ENCODE measurements around the gene CCDC126. TPM values are rescaled to one million over a fixed set of nuclear protein-coding genes. Genes with fewer than 3 reads are reported as not detected.

CCDC126 gene
- total and polyA plus RNA-seq, 2 of the 8 experiments (the other 6 are each of a cell fraction or from before 2014, with no cell fraction given): 1.4 to 5.3 TPM

- peak overlapping the region; percentile 66; the same call in 1 of the 2 replicates for H3K27ac ChIP-seq (ENCODE audit: low read depth, low read length)
- H3K36me3 ChIP-seq (ENCODE audit: control insufficient read depth in 2 of 4, insufficient read depth in 4 of 4, low read length in 3 of 4): no peaks in the 10 kb centered on the region
- no peak overlapping the region for H3K14ac ChIP-seq (ENCODE audit: insufficient read length)
- H2AFZ ChIP-seq (ENCODE audit: low read length): peak overlapping the region; percentile 16; the same call in 1 of the 2 replicates
- H2BK20ac ChIP-seq (ENCODE audit: low read length): no peak overlapping the region
- FAIRE-seq (no peak), DNase-seq (ENCODE audit: low read depth in 1 of 2, low spot score in 2 of 2) (no peak)
- no peak overlapping the region for H3K18ac ChIP-seq (ENCODE audit: extremely low read depth, low read length)
- peak overlapping the region in 1 of 4 experiments; percentile 23; a peak in 1 of 8 replicates for H3K4me3 ChIP-seq (ENCODE audit: extremely low read depth in 1 of 4, insufficient read depth in 2 of 4, low read depth in 3 of 4, low read length in 4 of 4)
- no peaks in the 10 kb centered on the region for H4K20me1 ChIP-seq (replicated peaks in 1 of 2; ENCODE audit: control insufficient read depth in 1 of 2, insufficient read depth in 2 of 2, low read length in 2 of 2)
- no peak overlapping the region for H3K23ac ChIP-seq (ENCODE audit: insufficient read length)
- H4K8ac ChIP-seq (ENCODE audit: extremely low read depth, insufficient read depth, low read length): no peak overlapping the region
- H3K79me2 ChIP-seq (ENCODE audit: control insufficient read depth in 1 of 2, insufficient read depth in 2 of 2, low read length in 2 of 2): no peaks in the 10 kb centered on the region
- no peak overlapping the region; a peak in 1 of 7 replicates for H3K9ac ChIP-seq (replicated peaks in 1 of 4; ENCODE audit: extremely low read depth in 1 of 4, low read depth in 3 of 4, low read length in 3 of 4)
- H3K4ac ChIP-seq (replicated peaks; ENCODE audit: insufficient read length, low read depth, low read length): no peak overlapping the region
- H3K56ac ChIP-seq (replicated peaks; ENCODE audit: insufficient read length, low read depth, low read length): no peak overlapping the region
- POLR2A ChIA-PET (ENCODE audit: partially characterized antibody): interaction anchor here (0.6 to 3.9 kb wide), 11 partner anchors 8 to 66 kb away, joined by 3 to 27 read pairs (median 4); partner anchors contain the start of genes CCDC126 and FAM221A
- H4K5ac ChIP-seq (ENCODE audit: insufficient read length, low read depth, low read length): no peak overlapping the region
- H3K4me2 ChIP-seq (ENCODE audit: insufficient read depth in 1 of 2, low read depth in 2 of 2, low read length in 2 of 2): peak overlapping the region; percentile 54 to 64; a peak in 3 of 4 replicates
- no peaks in the 10 kb centered on the region for H3K79me1 ChIP-seq (ENCODE audit: low read depth, low read length)
- peak overlapping the region; percentile 25 for H2BK120ac ChIP-seq (replicated peaks; ENCODE audit: low read depth, low read length)
- peak; percentile 87 for TF ChIP-seq SRF (IDR thresholded peaks at IDR 0.05; ENCODE audit: low read depth, low read length)
- no peak for TF ChIP-seq SIRT6 (IDR thresholded peaks at IDR 0.05; ENCODE audit: low read length)
- CTCF ChIA-PET (ENCODE audit: partially characterized antibody): interaction anchor here (1.0 to 2.2 kb wide), 8 partner anchors 10 to 116 kb away, joined by 3 to 11 read pairs (median 6); partner anchors contain the start of gene FAM221A
- no peak overlapping the region for H2BK15ac ChIP-seq (ENCODE audit: low read length)
- peaks cover 6 to 16% (median 12%) of the 10 kb centered on the region in 4 experiments for H3K4me1 ChIP-seq (replicated peaks in 1 of 4; ENCODE audit: control insufficient read depth in 3 of 4, insufficient read depth in 4 of 4, low read length in 3 of 4)
- no peaks in the 10 kb centered on the region for H3K27me3 ChIP-seq (replicated peaks in 1 of 4; ENCODE audit: control insufficient read depth in 3 of 4, extremely low read depth in 1 of 4, insufficient read depth in 3 of 4, low read length in 3 of 4)
- no peak overlapping the region for H4K91ac ChIP-seq (replicated peaks; ENCODE audit: insufficient read length, low read length)
- peaks cover 2% of the 10 kb centered on the region; the same call in 1 of the 2 replicates for H3K23me2 ChIP-seq (ENCODE audit: low read depth, low read length)
- WGBS, 2 experiments (ENCODE audit: extremely low coverage in 1 of 2, insufficient coverage in 1 of 2, insufficient read length in 1 of 2, insufficient replicate concordance in 2 of 2, low coverage in 1 of 2, low lambda C conversion rate in 2 of 2, missing lambda C conversion rate in 1 of 2): 10% methylated on average over 2 of the region's 2 CpGs; no CpG with 5 or more reads in 1 of the 2 experiments
- peak overlapping the region; percentile 22; the same call in 1 of the 2 replicates for H2BK12ac ChIP-seq (ENCODE audit: low read depth, low read length)
- peak overlapping the region; percentile 84; the same call in 1 of the 2 replicates for H2BK5ac ChIP-seq (ENCODE audit: low read depth, low read length)
- H3K9me3 ChIP-seq (ENCODE audit: insufficient read depth in 2 of 2, low read depth in 1 of 2, low read length in 1 of 2): no peaks in the 10 kb centered on the region
- H2AK5ac ChIP-seq (ENCODE audit: low read depth, low read length): no peak overlapping the region
Measured at GRCh38 chr7:23662984-23663313, 65.8 kb downstream of the CCDC126 start.
